Gastroesophageal sphincter (tissue), 3 donors: Measurements from ENCODE around the gene INAFM2.

Source experiments
- EP300 ChIP-seq: sonication (generic); formaldehyde crosslinking; IDR thresholded peaks from one replicate; pipeline ENCODE4 v1.6.1; 2017; ENCODE audit warnings: antibody characterized with exemption, mild to moderate bottlenecking
- POLR2A ChIP-seq, 2 donors: fragments of 450-650 bp; IDR thresholded peaks; one replicate each; pipeline ENCODE4 v1.6.1; 2017; ENCODE audit warnings: antibody characterized with exemption in 2 of 2, mild to moderate bottlenecking in 2 of 2, moderate library complexity in 1 of 2
- POLR2AphosphoS5 ChIP-seq: sonication (generic); formaldehyde crosslinking; IDR thresholded peaks from one replicate; pipeline ENCODE4 v1.6.1; 2017; ENCODE audit warnings: antibody characterized with exemption
- TF ChIP-seq, protein P1 (sequence below), 4 experiments: fragments of 200-600 bp in 2 of 4; fragments of 450-650 bp in 2 of 4; sonication (generic) in 1 of 4; IDR thresholded peaks; one replicate each; pipeline ENCODE4 v1.5.1; 2017 to 2019; ENCODE audit warnings: antibody characterized with exemption in 4 of 4, mild to moderate bottlenecking in 2 of 4, moderate library complexity in 2 of 4

DNA sequence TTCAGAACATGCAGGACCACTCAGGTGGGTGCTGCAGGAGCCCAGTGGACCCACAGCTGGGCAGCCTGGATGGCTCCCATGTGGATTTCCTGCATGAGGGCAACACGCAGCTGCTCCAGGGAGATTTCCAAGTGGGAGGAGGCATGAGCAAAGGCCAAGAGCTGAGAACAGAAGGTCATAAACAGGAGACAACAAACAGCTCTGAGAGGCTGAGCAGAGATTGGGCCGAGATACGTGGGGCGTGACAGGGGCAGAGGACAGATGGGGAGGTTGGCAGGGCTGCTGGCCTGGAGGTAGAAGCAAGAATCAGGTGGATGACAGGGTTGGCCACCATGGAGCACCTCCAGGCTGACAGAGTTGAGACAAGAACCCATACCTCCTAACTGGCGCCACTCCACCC is 30.2 kb downstream of the INAFM2 start:
- TF ChIP-seq POLR2AphosphoS5 (no peak), POLR2A (IDR thresholded peaks at IDR 0.05) (no peak), EP300 (no peak)
- TF ChIP-seq, protein P1, sequence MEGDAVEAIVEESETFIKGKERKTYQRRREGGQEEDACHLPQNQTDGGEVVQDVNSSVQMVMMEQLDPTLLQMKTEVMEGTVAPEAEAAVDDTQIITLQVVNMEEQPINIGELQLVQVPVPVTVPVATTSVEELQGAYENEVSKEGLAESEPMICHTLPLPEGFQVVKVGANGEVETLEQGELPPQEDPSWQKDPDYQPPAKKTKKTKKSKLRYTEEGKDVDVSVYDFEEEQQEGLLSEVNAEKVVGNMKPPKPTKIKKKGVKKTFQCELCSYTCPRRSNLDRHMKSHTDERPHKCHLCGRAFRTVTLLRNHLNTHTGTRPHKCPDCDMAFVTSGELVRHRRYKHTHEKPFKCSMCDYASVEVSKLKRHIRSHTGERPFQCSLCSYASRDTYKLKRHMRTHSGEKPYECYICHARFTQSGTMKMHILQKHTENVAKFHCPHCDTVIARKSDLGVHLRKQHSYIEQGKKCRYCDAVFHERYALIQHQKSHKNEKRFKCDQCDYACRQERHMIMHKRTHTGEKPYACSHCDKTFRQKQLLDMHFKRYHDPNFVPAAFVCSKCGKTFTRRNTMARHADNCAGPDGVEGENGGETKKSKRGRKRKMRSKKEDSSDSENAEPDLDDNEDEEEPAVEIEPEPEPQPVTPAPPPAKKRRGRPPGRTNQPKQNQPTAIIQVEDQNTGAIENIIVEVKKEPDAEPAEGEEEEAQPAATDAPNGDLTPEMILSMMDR (IDR thresholded peaks at IDR 0.05): no peak
